OCI-LY3 (cell line): ENCODE results near the gene DPY19L1.

Source experiments
- H2AFZ ChIP-seq: fragments of 200-600, 300-600 bp; shearing (Covaris generic); 2 replicates; pipeline ENCODE4 v1.6.0; 2014; ENCODE audit warnings: antibody characterized with exemption, low read depth, low read length
- H3K27ac ChIP-seq: fragments of 200-600, 300-600 bp; sonication (generic); 2 replicates; pipeline ENCODE4 v1.5.1; 2014; ENCODE audit warnings: mild to moderate bottlenecking, low read length, moderate library complexity, mixed read lengths
- H3K27me3 ChIP-seq: fragments of 200-600, 300-600 bp; sonication (generic); 2 replicates; pipeline ENCODE4 v1.6.1; 2014; ENCODE audit warnings: low read depth, low read length, mixed read lengths
- H3K36me3 ChIP-seq: fragments of 200-600, 300-600 bp; sonication (generic); replicated peaks from 2 replicates; pipeline ENCODE3; 2014; ENCODE audit warnings: low read depth, low read length, mixed read lengths
- H3K4me1 ChIP-seq: fragments of 300-600, 200-600 bp; sonication (generic); 2 replicates; pipeline ENCODE4 v1.6.1; 2014; ENCODE audit warnings: low read length, mixed read lengths
- H3K4me2 ChIP-seq: fragments of 200-600, 300-600 bp; sonication (generic); 2 replicates; pipeline ENCODE4 v1.6.1; 2014; ENCODE audit warnings: low read length, mixed read lengths
- H3K4me3 ChIP-seq: fragments of 300-600, 200-600 bp; sonication (generic); 2 replicates; pipeline ENCODE4 v1.5.1; 2014; ENCODE audit warnings: antibody characterized with exemption, mild to moderate bottlenecking, low read length, moderate library complexity
- H3K79me2 ChIP-seq: fragments of 300-600, 200-600 bp; shearing (Covaris generic); 2 replicates; pipeline ENCODE4 v1.6.1; 2014; ENCODE audit warnings: mild to moderate bottlenecking, low read length, mixed read lengths
- H3K9ac ChIP-seq: fragments of 300-600, 200-600 bp; shearing (Covaris generic); 2 replicates; pipeline ENCODE4 v1.6.0; 2014; ENCODE audit warnings: mild to moderate bottlenecking, low read length, moderate library complexity
- H3K9me3 ChIP-seq: fragments of 200-600, 300-600 bp; shearing (Covaris generic); 2 replicates; pipeline ENCODE4 v1.6.1; 2014; ENCODE audit warnings: low read length, mixed read lengths; ENCODE audit not compliant: insufficient read depth
- H4K20me1 ChIP-seq: fragments of 200-600, 300-600 bp; sonication (generic); 2 replicates; pipeline ENCODE4 v1.6.1; 2016; ENCODE audit warnings: low read length, mixed read lengths; ENCODE audit not compliant: insufficient read depth
- CTCF ChIP-seq: fragments of 200-600, 300-600 bp; sonication (generic); IDR thresholded peaks from 2 replicates; pipeline ENCODE4 v1.5.1; 2014; ENCODE audit warnings: antibody characterized with exemption, low read length, low read depth
- EZH2phosphoT487 ChIP-seq: fragments of 200-600 bp; shearing (Covaris generic); IDR thresholded peaks from 2 replicates; pipeline ENCODE4 v1.6.1; 2018; ENCODE audit warnings: antibody characterized with exemption, mixed run types, low read depth

DPY19L1 gene

GRCh38 chr7:35040906-35041305 is 3.6 kb upstream of the DPY19L1 start:
- H3K27ac ChIP-seq, result no peak overlapping the region
- 0 out of 2 replicates have a peak, but pooled peaks cover 4% of the 10 kb centered on the region for H3K27me3 ChIP-seq
- H3K4me3 ChIP-seq, result no peak overlapping the region
- peaks cover 10% of the 10 kb centered on the region for H3K4me1 ChIP-seq
- peaks cover 4% of the 10 kb centered on the region; the same call in 1 of the 2 replicates for H4K20me1 ChIP-seq
- H3K9ac ChIP-seq, result no peak overlapping the region
- peaks cover 8% of the 10 kb centered on the region for H3K79me2 ChIP-seq
- no peak overlapping the region for H3K4me2 ChIP-seq
- no peaks in the 10 kb centered on the region for H3K9me3 ChIP-seq
- H3K36me3 ChIP-seq, result no peaks in the 10 kb centered on the region
- no peak overlapping the region for H2AFZ ChIP-seq
- TF ChIP-seq EZH2phosphoT487 (no peak), CTCF (no peak)

GRCh38 chr7:35039343-35039742 is 2.1 kb upstream of the DPY19L1 start:
- Histone ChIP-seq H3K9me3 (no peaks in the 10 kb centered on the region), H3K27ac (no peak overlapping the region), H3K4me2 (no peak overlapping the region), H2AFZ (no peak overlapping the region), H3K4me3 (no peak overlapping the region), H3K4me1 (peaks cover 26% of the 10 kb centered on the region), H3K79me2 (peaks cover 22% of the 10 kb centered on the region), H3K36me3 (no peaks in the 10 kb centered on the region), H4K20me1 (peaks cover 14% of the 10 kb centered on the region; the same call in 1 of the 2 replicates), H3K27me3 (0 out of 2 replicates have a peak, but pooled peaks cover 4% of the 10 kb centered on the region), H3K9ac (no peak overlapping the region)
- TF ChIP-seq CTCF (no peak), EZH2phosphoT487 (no peak)

GRCh38 chr7:35038354-35038753 is 1.1 kb upstream of the DPY19L1 start:
- Histone ChIP-seq H3K4me2 (peak overlapping the region; percentile 96), H3K79me2 (peaks cover 32% of the 10 kb centered on the region), H3K4me3 (peak overlapping the region; percentile 93), H3K4me1 (peaks cover 32% of the 10 kb centered on the region), H3K9me3 (no peaks in the 10 kb centered on the region), H3K9ac (peak overlapping the region; percentile 78), H2AFZ (peak overlapping the region; percentile 94; the same call in 1 of the 2 replicates), H4K20me1 (peaks cover 19% of the 10 kb centered on the region; the same call in 1 of the 2 replicates), H3K27me3 (0 out of 2 replicates have a peak, but pooled peaks cover 4% of the 10 kb centered on the region), H3K36me3 (no peaks in the 10 kb centered on the region), H3K27ac (no peak overlapping the region)
- TF ChIP-seq CTCF, result no peak
- TF ChIP-seq EZH2phosphoT487, result no peak

- H3K4me3 ChIP-seq, result peak overlapping the region; percentile 100
- H3K4me1 ChIP-seq, result peaks cover 32% of the 10 kb centered on the region
- peak overlapping the region; percentile 94 for H2AFZ ChIP-seq
- peak overlapping the region; percentile 65 for H3K27ac ChIP-seq
- H4K20me1 ChIP-seq, result peaks cover 19% of the 10 kb centered on the region; the same call in 1 of the 2 replicates
- no peaks in the 10 kb centered on the region for H3K36me3 ChIP-seq
- 0 out of 2 replicates have a peak, but pooled peaks cover 4% of the 10 kb centered on the region for H3K27me3 ChIP-seq
- no peaks in the 10 kb centered on the region for H3K9me3 ChIP-seq
- peak overlapping the region; percentile 96 for H3K4me2 ChIP-seq
- H3K79me2 ChIP-seq, result peaks cover 38% of the 10 kb centered on the region
- TF ChIP-seq CTCF (peak; percentile 89), EZH2phosphoT487 (no peak)
- H3K9ac ChIP-seq, result peak overlapping the region; percentile 78
Measured at GRCh38 chr7:35037526-35038341, 449 bp upstream of the DPY19L1 start.
